Right forelimb (tissue), 1 donor: Measurements from ENCODE around the gene GNB4.
A peak's percentile ranks its signal among the peaks of the same experiment; 100 is the strongest.

Experiments
- DNase-seq: peaks from one replicate; pipeline ENCODE4 v3.0.0-alpha.2; 2018

Gene GNB4

DNA sequence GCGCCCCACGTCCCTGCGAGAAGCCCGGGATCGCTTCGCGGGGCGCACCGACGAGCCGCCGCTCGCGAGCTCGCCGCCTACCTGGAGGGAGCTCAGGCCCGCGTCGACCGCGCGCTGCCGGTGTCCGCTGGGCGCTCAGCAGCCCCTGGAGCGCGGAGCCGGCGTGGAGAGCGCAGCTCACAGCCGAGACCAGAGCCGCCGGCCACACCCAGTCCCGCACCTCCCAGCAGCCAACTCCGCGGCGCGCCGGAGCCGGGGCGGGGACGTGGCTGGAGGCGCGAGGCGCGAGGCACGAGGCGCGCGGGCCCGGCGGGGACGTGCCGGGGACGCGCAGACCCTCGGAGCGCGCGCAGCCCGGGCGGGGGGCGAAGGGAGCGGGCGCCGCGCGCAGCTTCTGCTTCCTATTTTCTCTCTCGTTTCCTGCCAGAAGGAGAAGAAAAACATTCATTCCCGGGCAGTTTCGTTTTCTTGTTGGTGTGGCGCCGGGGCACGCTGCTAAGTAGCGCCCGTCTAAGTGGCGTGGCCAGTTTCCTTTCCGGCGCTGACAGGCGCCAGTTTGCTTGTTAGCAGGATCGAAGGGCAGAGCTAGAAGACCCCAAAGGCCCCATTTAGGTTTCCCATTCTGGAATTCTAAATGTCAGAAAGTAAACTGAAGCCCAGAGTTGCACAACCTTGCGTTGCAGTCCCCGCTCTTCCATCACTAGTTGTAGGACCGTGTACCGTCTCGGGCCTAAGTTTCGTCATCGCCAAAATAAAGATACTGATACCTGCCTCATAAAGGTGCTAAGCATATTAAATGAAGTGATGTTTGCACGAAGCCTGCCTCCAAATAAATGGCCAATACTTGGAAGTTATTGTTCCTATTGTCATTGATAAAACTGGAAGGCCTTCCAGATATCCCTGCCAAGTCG is at the start of gene GNB4:
Gene GNB4, minus strand, starts transcription at position 206 of the 911 bp plus-strand sequence. CDS start 25,270 bp downstream, outside the sequence.
- peak; percentile 93 for DNase-seq

DNA sequence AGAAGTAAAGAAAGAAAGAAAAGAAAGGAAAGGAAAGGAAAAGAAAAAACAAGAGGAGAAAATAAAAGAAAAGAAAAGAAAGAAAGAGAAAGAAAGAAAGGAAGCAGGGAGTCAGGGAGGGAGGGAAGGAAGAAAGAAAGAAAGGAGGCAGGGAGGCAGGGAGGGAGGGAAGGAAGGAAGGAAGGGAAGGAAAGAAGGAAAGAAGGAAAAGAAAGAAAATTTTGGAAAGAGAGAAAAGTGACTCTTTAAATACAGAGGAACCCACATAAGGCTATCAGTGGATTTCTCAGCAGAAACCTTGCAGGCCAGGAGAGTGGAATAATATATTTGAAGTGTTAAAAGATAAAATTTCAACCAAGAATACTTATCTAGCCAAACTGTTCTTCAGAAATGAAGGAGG is 44.2 kb upstream of the GNB4 start:
- DNase-seq, result no peak

DNA sequence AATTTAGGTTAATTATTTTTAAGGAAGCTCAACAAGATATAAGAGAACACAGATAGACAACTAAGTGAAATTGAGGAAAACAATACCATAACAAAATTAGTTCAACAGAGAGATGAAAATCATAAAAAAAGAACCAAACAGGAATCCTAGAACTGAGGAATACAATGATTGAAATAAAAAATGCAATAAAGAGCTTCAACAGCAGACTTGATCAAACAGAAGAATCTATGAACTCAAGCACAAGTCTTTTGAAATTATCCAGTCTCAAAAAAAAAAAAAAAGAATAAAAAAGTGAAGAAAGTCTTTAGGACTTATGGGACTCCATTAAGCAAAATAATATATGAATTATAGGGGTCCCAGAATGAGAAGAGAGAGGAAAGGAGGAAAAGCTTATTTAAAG is 42.0 kb upstream of the GNB4 start:
- DNase-seq, result no peak

DNA sequence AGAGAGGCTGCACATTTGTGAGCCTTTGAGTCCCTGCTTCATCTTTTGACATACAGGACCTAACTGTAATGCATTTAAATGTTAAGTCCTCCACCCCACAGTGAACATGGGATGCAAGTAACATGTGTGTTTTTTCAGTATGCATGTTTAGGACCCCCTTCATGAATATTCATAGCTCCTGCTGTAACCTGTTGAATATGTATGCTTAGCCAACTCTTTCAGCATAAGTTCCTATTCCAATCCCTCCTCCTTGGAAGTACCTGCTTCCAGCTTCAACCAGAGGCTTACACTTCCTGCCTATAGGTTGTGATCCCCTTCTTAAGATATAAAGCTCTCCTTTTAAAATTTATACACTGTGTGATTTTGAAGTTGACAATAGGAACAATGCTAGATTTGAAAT is 36.9 kb upstream of the GNB4 start:
- DNase-seq, result no peak

DNA sequence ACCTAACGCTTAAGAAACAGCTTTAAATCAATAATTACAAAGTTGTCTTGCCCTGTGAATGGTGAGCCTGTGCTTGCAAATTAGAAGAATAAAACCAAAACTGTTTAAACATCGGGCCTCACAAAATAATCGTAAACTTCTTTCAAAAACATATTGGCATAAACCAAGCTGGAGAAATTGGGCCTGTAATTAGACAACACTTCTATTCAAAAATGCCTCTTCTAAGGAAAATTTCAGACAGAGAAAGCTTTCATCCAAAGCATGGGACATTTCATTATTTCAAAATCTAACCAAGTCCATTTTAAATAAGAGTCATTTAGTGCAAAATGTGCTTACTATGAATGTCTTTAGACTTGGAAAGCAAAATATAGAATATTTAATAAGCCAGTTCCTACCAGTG is 35.5 kb upstream of the GNB4 start:
- DNase-seq, result no peak

GRCh38 chr3:179482857-179483256 is 31.6 kb upstream of the GNB4 start:
- DNase-seq, result no peak

- DNase-seq, result no peak
Measured at GRCh38 chr3:179476215-179476614, 24.9 kb upstream of the GNB4 start.

DNA sequence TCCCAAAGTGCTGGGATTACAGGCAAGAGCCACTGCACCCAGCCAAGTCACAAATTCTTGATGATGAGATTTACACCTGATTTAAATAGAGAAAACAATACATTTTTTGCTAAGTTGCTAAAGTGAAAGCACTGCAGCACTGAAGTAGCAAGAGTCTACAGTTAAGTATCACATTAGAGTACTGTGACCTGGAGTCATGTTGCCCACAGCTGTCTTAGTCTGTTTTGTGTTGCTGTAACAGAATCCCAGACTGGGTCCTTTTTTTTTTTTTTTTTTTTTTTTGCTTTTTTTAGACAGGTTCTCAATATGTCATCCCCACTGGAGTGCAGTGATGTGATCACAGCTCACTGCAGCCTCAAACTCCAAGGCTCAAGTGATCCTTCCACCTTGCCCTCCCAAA is 23.2 kb upstream of the GNB4 start:
- no peak for DNase-seq

DNA sequence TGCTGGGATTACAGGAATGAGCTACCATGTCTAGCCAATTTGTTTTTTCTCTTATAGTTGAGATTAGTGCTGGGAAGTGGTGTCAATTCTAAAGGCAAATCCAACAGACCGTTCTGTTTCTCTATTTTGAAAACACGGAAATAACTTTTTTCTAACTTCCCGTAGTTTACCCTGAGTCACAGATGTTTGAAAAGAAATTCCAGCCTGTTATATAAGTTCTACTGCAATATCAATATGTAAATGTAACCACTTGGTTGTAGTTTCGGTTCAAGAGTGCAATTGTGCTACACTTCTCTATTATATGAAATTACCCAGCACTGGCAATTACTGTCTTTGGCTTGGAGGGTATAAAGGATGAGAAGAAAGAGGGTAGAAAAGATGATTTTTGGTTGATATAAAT is 22.3 kb upstream of the GNB4 start:
- DNase-seq, result no peak

DNA sequence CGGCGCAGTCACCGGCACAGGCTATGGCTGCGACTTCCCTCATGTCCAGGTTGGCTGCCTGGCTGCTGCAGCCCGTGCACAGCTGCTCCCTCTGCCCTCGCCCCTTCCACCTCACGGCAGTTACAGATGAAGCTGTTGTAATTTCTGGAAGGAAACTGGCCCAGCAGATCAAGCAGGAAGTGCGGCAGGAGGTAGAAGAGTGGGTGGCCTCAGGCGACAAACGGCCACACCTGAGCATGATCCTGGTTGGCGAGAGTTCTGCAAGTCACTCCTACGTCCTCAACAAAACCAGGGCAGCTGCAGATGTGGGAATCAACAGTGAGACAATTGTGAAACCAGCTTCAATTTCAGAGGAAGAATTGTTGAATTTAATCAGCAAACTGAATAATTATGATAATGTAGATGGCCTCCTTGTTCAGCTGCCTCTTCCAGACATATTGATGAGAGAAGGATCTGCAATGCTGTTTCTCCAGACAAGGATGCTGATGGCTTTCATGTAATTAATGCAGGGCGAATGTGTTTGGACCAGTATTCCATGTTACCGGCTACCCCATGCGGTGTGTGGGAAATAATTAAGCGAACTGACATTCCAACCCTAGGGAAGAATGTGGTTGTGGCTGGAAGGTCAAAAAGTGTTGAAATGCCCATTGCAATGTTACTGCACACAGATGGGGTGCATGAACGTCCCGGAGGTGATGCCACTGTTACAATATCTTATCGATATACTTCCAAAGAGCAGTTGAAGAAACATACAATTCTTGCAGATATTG is 13.2 kb upstream of the GNB4 start:
- DNase-seq, result no peak

GRCh38 chr3:179463319-179463718 is 12.0 kb upstream of the GNB4 start:
- no peak for DNase-seq

- DNase-seq, result no peak
Measured at GRCh38 chr3:179460260-179460659, 9.0 kb upstream of the GNB4 start.

GRCh38 chr3:179455954-179456353 is 4.7 kb upstream of the GNB4 start:
- no peak for DNase-seq

DNA sequence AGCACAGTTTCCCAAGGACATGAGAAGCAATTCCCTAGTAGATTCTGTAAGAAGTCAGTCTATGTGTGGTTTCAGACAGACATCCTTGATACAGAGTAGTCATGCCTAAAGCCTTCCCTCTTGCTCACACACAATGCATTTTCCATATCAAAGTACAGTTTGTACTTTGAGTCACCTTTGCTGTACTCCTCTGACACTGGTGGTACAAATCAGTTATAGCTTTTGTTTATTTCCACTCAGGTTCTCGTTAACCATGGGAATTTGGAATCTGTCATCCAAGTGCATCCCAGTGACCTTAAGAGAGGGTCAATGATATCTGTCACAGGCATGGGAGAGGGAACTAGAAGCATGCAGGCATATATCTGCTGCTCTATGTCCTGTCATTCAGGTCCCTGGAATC is 3.6 kb upstream of the GNB4 start:
- DNase-seq, result no peak

GRCh38 chr3:179453967-179454366 is 2.7 kb upstream of the GNB4 start:
- no peak for DNase-seq

DNA sequence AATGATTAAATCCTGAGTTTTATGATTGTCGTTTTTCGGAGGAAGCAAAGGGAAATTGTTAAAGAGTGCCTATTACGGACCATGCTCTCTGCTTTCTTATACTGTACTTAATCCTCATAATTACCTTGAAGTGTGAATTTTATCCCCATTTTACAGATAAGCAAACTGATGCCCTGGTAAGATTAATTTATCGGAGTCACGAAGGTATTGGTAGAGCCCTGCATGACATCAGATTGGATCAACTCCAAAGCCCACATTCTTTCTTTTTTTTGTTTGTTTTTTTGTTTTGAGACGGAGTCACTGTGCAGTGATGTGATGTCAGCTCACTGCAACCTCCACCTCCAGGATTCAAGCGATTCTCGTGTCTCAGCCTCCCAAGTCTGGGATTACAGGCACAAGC is 1.6 kb upstream of the GNB4 start:
- DNase-seq, result no peak

- DNase-seq, result peak; percentile 69
Measured at GRCh38 chr3:179452176-179452564, 900 bp upstream of the GNB4 start.

DNA sequence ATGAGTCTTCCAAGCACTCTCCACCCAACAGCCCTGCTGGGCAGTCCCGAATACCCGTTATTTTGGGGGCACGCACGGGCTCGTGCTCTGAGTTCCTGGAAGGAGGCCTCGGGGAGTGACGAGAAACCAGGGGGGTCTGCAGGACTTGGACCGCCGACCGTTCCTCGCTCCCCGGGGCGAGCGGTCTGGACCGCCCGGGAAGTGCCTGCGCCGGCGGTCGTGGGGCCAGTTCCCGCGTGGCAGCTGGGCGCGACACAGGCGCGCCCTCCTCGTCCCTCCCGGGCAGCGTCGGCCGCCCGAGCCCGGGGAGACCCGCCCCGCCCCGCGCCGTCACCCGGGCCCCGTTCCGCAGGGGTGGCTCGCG is 387 bp downstream of the GNB4 start:
- DNase-seq, result peak; percentile 82

GRCh38 chr3:179450261-179450701 is 989 bp downstream of the GNB4 start:
- DNase-seq, result no peak

- DNase-seq, result no peak
Measured at GRCh38 chr3:179449636-179450035, 1.6 kb downstream of the GNB4 start.

GRCh38 chr3:179447251-179447650 is 4.0 kb downstream of the GNB4 start:
- DNase-seq, result no peak

- no peak for DNase-seq
Measured at GRCh38 chr3:179446501-179446900, 4.8 kb downstream of the GNB4 start.

DNA sequence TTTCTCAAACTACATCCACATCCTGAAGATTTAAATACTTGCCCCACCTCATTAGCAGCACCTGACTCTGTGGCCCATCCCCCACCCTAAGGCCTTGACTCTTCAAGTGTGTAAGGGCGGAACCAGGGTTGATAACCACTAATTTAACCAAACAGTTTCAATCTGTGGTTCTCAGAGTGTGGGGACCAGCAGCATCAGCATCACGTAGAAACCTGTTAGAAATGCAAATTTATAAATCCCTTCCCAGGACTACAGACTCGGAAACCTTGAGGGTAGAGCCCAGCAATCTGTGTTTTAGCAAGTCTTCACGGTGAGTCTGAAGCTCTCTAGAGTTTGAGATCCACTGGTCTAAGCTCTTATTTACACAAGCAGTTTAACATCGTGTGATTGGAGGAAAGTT is 12.4 kb downstream of the GNB4 start:
- no peak for DNase-seq

DNA sequence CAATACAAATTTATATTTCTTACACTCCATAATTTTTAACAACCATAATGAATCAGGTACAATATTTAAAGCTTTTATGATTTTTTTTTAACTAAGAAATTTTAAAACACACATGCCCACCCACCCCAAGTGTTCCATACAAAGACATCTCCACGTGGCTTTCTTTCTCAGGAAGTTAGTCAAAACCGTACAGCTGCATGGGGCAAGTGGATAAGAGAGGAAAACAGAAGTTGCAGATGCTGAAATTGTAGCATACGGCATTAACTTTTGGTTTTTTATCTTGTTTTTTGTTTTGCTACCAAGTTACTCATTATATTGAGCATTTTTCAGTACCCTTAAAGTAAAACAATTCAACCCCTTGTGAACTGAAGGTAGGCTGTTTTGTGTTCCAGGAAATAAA is 14.8 kb downstream of the GNB4 start:
- no peak for DNase-seq
